HepG2 (cell line): ENCODE data around the gene NRL. TPM values are rescaled to one million over a fixed set of nuclear protein-coding genes. Genes with fewer than 3 reads are reported as not detected.

Experiments
- DNMT1 ChIP-seq: sonication (generic); formaldehyde crosslinking; IDR thresholded peaks from 2 replicates; pipeline ENCODE4 v1.5.1; 2020; ENCODE audit warnings: mild to moderate bottlenecking, missing genetic modification reagents
- HMGA1 ChIP-seq: sonication (generic); formaldehyde crosslinking; conservative IDR thresholded peaks from 2 replicates; pipeline ENCODE4 v1.4.0; 2020; ENCODE audit warnings: missing genetic modification reagents
- KDM3A ChIP-seq: IDR thresholded peaks from 2 replicates; pipeline ENCODE4 v1.6.1; 2018; ENCODE audit warnings: low read depth, missing compliant biosample characterization
- KDM5B ChIP-seq: sonication (generic); formaldehyde crosslinking; IDR thresholded peaks from 2 replicates; pipeline ENCODE4 v1.4.0; 2020; ENCODE audit warnings: missing genetic modification reagents, mild to moderate bottlenecking, borderline replicate concordance
- MAFF ChIP-seq: IDR thresholded peaks from 2 replicates; pipeline ENCODE4 v1.6.1; 2011; ENCODE audit warnings: low read depth, low read length, improper control_type of control experiment
- PAWR ChIP-seq: sonication (generic); formaldehyde crosslinking; IDR thresholded peaks from 2 replicates; pipeline ENCODE4 v1.4.0; 2020; ENCODE audit warnings: missing genetic modification reagents, mild to moderate bottlenecking, borderline replicate concordance
- PREB ChIP-seq: sonication (generic); formaldehyde crosslinking; IDR thresholded peaks from 2 replicates; pipeline ENCODE4 v1.4.0; 2020; ENCODE audit warnings: missing genetic modification reagents
- RBAK ChIP-seq: sonication (generic); formaldehyde crosslinking; IDR thresholded peaks from 2 replicates; pipeline ENCODE4 v1.5.1; 2020; ENCODE audit warnings: mild to moderate bottlenecking, missing genetic modification reagents
- SMAD9 ChIP-seq: sonication (generic); formaldehyde crosslinking; IDR thresholded peaks from 2 replicates; pipeline ENCODE4 v1.5.1; 2020; ENCODE audit warnings: mild to moderate bottlenecking, missing genetic modification reagents
- SNAPC2 ChIP-seq: sonication (generic); formaldehyde crosslinking; IDR thresholded peaks from 2 replicates; pipeline ENCODE4 v1.8.1; 2022; ENCODE audit warnings: mild to moderate bottlenecking, missing genetic modification reagents
- SPEN ChIP-seq: sonication (generic); formaldehyde crosslinking; IDR thresholded peaks from 2 replicates; pipeline ENCODE4 v1.5.1; 2020; ENCODE audit warnings: low read depth, mild to moderate bottlenecking, missing genetic modification reagents
- ZBTB1 ChIP-seq: sonication (generic); formaldehyde crosslinking; IDR thresholded peaks from 2 replicates; pipeline ENCODE4 v1.4.0; 2020; ENCODE audit warnings: missing genetic modification reagents, borderline replicate concordance
- ZBTB33 ChIP-seq: sonication (generic); formaldehyde crosslinking; IDR thresholded peaks from 2 replicates; pipeline ENCODE4 v1.4.0; 2020; ENCODE audit warnings: missing genetic modification reagents
- ZC3H4 ChIP-seq: sonication (generic); formaldehyde crosslinking; IDR thresholded peaks from 2 replicates; pipeline ENCODE4 v1.4.0; 2020; ENCODE audit warnings: missing genetic modification reagents, borderline replicate concordance
- ZFX ChIP-seq: sonication (generic); formaldehyde crosslinking; IDR thresholded peaks from 2 replicates; pipeline ENCODE4 v1.4.0; 2020; ENCODE audit warnings: mild to moderate bottlenecking, low read depth, missing genetic modification reagents, moderate library complexity
- ZNF33A ChIP-seq: sonication (generic); formaldehyde crosslinking; IDR thresholded peaks from 2 replicates; pipeline ENCODE4 v1.5.1; 2020; ENCODE audit warnings: missing genetic modification reagents, mild to moderate bottlenecking, moderate library complexity, borderline replicate concordance
- ZNF616 ChIP-seq: sonication (generic); formaldehyde crosslinking; IDR thresholded peaks from 2 replicates; pipeline ENCODE4 v1.5.0; 2020; ENCODE audit warnings: low read depth, mild to moderate bottlenecking, missing genetic modification reagents
- ZNF790 ChIP-seq: sonication (generic); formaldehyde crosslinking; IDR thresholded peaks from 2 replicates; pipeline ENCODE4 v1.8.0; 2022; ENCODE audit warnings: missing genetic modification reagents, mild to moderate bottlenecking, borderline replicate concordance
- polyA plus RNA-seq, 8 experiments: library from polyadenylated mRNA; depleted of rRNA in 3 of 8; stranded (reverse) in 7 of 8; unstranded in 1 of 8; fragments of >200 nt; fragmentation: Illumina TruSeq in 4 of 8; extraction: Trizol in 4 of 8; gene quantifications; 2 replicates each; pipeline versions ENCODE4 v1.2.1 to v1.2.3, GENCODE V29; 2011 to 2016; ENCODE audit warnings: low read depth in 4 of 8, missing spikeins in 1 of 8, mixed read lengths in 1 of 8; ENCODE audit not compliant: insufficient read depth in 1 of 8
- total RNA-seq, 5 experiments: library from RNA; depleted of rRNA; stranded (reverse); fragments of >200 nt; fragmentation: Illumina TruSeq; extraction: Trizol; gene quantifications; 2 replicates each; pipeline ENCODE4 v1.2.3, GENCODE V29; 2016; ENCODE audit warnings: low read depth in 1 of 5
- TF ChIP-seq, protein P1 (sequence below): IDR thresholded peaks from 2 replicates; pipeline ENCODE4 v1.6.1; 2016; ENCODE audit warnings: missing biosample characterization, missing genetic modification reagents, low read depth
- TF ChIP-seq, protein P2 (sequence below): IDR thresholded peaks from 2 replicates; pipeline ENCODE4 v1.4.0; 2020; ENCODE audit warnings: mild to moderate bottlenecking, missing genetic modification reagents

Gene NRL
- total and polyA plus RNA-seq, 2 of the 13 experiments (the other 11 are each of a cell fraction or from before 2014, with no cell fraction given): 2.5 to 4.7 TPM

DNA sequence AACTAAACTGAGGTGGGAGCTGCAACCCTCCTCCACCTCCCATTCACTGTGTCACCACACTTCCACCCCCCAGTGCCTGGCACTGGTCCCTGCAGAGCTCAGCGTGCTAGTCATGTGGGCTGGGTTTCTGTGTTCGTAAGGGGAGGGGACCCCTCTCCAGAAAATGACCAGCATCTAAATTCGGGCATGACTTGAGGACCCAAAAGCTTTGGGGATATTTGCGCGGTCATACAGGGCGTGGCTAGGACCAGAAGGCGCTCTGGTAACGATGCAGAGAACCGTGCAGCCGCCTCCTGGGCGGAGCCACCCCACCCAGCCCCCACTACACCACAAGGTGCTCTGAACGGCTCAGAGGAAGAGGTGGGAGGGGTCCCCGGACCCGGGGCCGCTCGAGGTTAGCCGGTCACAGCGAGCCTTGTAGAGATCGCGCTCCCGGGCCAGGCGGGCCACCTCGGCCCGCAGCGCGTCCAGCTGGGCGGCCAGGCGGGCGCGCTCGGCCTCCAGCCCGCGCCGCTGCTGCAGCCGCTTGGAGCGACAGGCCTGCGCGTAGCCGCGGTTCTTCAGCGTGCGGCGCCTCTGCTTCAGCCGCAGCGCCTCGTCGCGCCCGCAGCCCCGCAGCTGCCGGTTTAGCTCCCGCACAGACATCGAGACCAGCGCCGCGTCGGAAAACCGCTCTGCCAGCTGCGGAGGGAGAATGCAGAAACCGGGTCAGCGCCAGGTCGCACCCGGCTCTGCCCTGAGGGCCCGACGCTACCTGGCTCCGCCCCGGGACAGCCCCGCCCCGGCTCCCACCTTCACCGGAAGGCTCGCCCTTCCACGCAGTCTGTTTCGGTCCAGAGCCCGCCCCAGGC, 33.6 kb downstream of the NRL start (continued):
- TF ChIP-seq, protein P1, sequence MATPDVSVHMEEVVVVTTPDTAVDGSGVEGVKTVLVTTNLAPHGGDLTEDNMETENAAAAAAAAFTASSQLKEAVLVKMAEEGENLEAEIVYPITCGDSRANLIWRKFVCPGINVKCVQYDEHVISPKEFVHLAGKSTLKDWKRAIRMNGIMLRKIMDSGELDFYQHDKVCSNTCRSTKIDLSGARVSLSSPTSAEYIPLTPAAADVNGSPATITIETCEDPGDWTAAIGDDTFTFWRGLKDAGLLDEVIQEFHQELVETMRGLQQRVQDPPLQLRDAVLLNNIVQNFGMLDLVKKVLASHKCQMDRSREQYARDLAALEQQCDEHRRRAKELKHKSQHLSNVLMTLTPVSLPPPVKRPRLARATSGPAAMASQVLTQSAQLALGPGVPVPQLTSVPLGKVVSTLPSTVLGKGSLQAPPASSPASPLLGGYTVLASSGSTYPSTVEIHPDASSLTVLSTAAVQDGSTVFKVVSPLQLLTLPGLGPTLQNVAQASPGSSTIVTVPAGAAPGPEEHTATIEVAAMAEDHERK (CRISPR knock-in tag): no peak
- no peak for TF ChIP-seq ZNF33A
- TF ChIP-seq SPEN (CRISPR knock-in tag): peak; percentile 72
- TF ChIP-seq ZNF616: no peak
- TF ChIP-seq PREB (CRISPR knock-in tag): no peak
- TF ChIP-seq KDM5B (CRISPR knock-in tag): peak; percentile 61; the same call in 1 of the 2 replicates
- TF ChIP-seq RBAK (CRISPR knock-in tag): no peak
- no peak; the same call in 1 of the 2 replicates for TF ChIP-seq KDM3A (CRISPR knock-in tag)
- no peak for TF ChIP-seq MAFF
- 0 out of 2 replicates have a peak, but pooled peaks have one; percentile 46 for TF ChIP-seq ZBTB1 (CRISPR knock-in tag)
- TF ChIP-seq SNAPC2 (CRISPR knock-in tag): no peak
- TF ChIP-seq ZNF790: peak; percentile 35; the same call in 1 of the 2 replicates
- TF ChIP-seq ZC3H4 (CRISPR knock-in tag): no peak
- TF ChIP-seq ZFX (CRISPR knock-in tag): peak; percentile 93
- TF ChIP-seq, protein P2, sequence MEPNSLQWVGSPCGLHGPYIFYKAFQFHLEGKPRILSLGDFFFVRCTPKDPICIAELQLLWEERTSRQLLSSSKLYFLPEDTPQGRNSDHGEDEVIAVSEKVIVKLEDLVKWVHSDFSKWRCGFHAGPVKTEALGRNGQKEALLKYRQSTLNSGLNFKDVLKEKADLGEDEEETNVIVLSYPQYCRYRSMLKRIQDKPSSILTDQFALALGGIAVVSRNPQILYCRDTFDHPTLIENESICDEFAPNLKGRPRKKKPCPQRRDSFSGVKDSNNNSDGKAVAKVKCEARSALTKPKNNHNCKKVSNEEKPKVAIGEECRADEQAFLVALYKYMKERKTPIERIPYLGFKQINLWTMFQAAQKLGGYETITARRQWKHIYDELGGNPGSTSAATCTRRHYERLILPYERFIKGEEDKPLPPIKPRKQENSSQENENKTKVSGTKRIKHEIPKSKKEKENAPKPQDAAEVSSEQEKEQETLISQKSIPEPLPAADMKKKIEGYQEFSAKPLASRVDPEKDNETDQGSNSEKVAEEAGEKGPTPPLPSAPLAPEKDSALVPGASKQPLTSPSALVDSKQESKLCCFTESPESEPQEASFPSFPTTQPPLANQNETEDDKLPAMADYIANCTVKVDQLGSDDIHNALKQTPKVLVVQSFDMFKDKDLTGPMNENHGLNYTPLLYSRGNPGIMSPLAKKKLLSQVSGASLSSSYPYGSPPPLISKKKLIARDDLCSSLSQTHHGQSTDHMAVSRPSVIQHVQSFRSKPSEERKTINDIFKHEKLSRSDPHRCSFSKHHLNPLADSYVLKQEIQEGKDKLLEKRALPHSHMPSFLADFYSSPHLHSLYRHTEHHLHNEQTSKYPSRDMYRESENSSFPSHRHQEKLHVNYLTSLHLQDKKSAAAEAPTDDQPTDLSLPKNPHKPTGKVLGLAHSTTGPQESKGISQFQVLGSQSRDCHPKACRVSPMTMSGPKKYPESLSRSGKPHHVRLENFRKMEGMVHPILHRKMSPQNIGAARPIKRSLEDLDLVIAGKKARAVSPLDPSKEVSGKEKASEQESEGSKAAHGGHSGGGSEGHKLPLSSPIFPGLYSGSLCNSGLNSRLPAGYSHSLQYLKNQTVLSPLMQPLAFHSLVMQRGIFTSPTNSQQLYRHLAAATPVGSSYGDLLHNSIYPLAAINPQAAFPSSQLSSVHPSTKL (CRISPR knock-in tag): peak; percentile 65; the same call in 1 of the 2 replicates
- TF ChIP-seq DNMT1 (CRISPR knock-in tag): 0 out of 2 replicates have a peak, but pooled peaks have one; percentile 73
- no peak; the same call in 1 of the 2 replicates for TF ChIP-seq SMAD9 (CRISPR knock-in tag)
- no peak for TF ChIP-seq HMGA1
- TF ChIP-seq PAWR (CRISPR knock-in tag): no peak
- TF ChIP-seq ZBTB33 (CRISPR knock-in tag): no peak
